Endothelial cell (in vitro differentiated cells): ENCODE results near the gene GPR17. TPM values are rescaled to one million over a fixed set of nuclear protein-coding genes. Genes with fewer than 3 reads are reported as not detected.
A peak's percentile ranks its signal among the peaks of the same experiment; 100 is the strongest.

Experiments used
- DNase-seq: peaks from one replicate; pipeline ENCODE4 v3.0.0; 2021; ENCODE audit warnings: low spot score
- H3K27ac Mint-ChIP-seq: one replicate; pipeline ENCODE4 v1.8.0; 2021; ENCODE audit warnings: mixed read lengths, inconsistent platforms; ENCODE audit not compliant: unreplicated experiment
- H3K27me3 Mint-ChIP-seq: one replicate; pipeline ENCODE4 v1.8.0; 2021; ENCODE audit warnings: mild to moderate bottlenecking, moderate library complexity, mixed read lengths, inconsistent platforms; ENCODE audit not compliant: unreplicated experiment
- H3K36me3 Mint-ChIP-seq: one replicate; pipeline ENCODE4 v1.8.0; 2021; ENCODE audit warnings: mild to moderate bottlenecking, low read depth, mixed read lengths, inconsistent platforms; ENCODE audit not compliant: unreplicated experiment
- H3K4me1 Mint-ChIP-seq: one replicate; pipeline ENCODE4 v1.8.0; 2021; ENCODE audit warnings: mild to moderate bottlenecking, mixed read lengths, inconsistent platforms; ENCODE audit not compliant: unreplicated experiment
- H3K4me3 Mint-ChIP-seq: one replicate; pipeline ENCODE4 v1.8.0; 2021; ENCODE audit warnings: mild to moderate bottlenecking, mixed read lengths, inconsistent platforms; ENCODE audit not compliant: unreplicated experiment
- H3K9me3 Mint-ChIP-seq: one replicate; pipeline ENCODE4 v1.8.0; 2021; ENCODE audit warnings: mixed read lengths, inconsistent platforms; ENCODE audit not compliant: unreplicated experiment
- CTCF ChIP-seq: fragments of 200-600 bp; sonication (generic); IDR thresholded peaks from one replicate; pipeline ENCODE4 v1.5.0; 2021; ENCODE audit warnings: antibody characterized with exemption; ENCODE audit not compliant: unreplicated experiment
- total RNA-seq: library from RNA; stranded (reverse); fragmentation: NEBNext Ultra II Directional; extraction: Animal tissue kit (Norgen Biotek cat#: 25700); gene quantifications from one replicate; pipeline ENCODE4 v1.2.1, GENCODE V29; 2021; ENCODE audit not compliant: unreplicated experiment

The GPR17 gene
- total RNA-seq, 1 donor from 2014 or later: 0.15 TPM

- H3K36me3 Mint-ChIP-seq: peaks cover 9% of the 10 kb centered on the region
- no peaks in the 10 kb centered on the region for H3K9me3 Mint-ChIP-seq
- no peak for DNase-seq
- H3K4me1 Mint-ChIP-seq: peaks cover 16% of the 10 kb centered on the region
- H3K27me3 Mint-ChIP-seq: peaks cover 22% of the 10 kb centered on the region
- H3K4me3 Mint-ChIP-seq: no peak overlapping the region
- TF ChIP-seq CTCF: no peak
- H3K27ac Mint-ChIP-seq: no peak overlapping the region
Measured at GRCh38 chr2:127649100-127649611, 3.2 kb downstream of the GPR17 start.

GRCh38 chr2:127649684-127650040 lies 3.7 kb downstream of the GPR17 start:
- Mint-ChIP-seq H3K27me3 (peaks cover 22% of the 10 kb centered on the region), H3K9me3 (no peaks in the 10 kb centered on the region), H3K4me1 (peaks cover 16% of the 10 kb centered on the region), H3K27ac (no peak overlapping the region), H3K4me3 (no peak overlapping the region), H3K36me3 (peaks cover 6% of the 10 kb centered on the region)
- TF ChIP-seq CTCF: peak; percentile 91
- DNase-seq: peak; percentile 94

- peaks cover 14% of the 10 kb centered on the region for H3K4me1 Mint-ChIP-seq
- peak; percentile 57 for TF ChIP-seq CTCF
- no peak overlapping the region for H3K4me3 Mint-ChIP-seq
- no peak for DNase-seq
- H3K9me3 Mint-ChIP-seq: no peaks in the 10 kb centered on the region
- H3K27me3 Mint-ChIP-seq: peaks cover 19% of the 10 kb centered on the region
- H3K36me3 Mint-ChIP-seq: peaks cover under 1% of the 10 kb centered on the region
- no peak overlapping the region for H3K27ac Mint-ChIP-seq
Measured at GRCh38 chr2:127650041-127650784, 4.3 kb downstream of the GPR17 start.

- H3K36me3 Mint-ChIP-seq: no peaks in the 10 kb centered on the region
- H3K4me1 Mint-ChIP-seq: peaks cover 13% of the 10 kb centered on the region
- no peak overlapping the region for H3K27ac Mint-ChIP-seq
- peaks cover 20% of the 10 kb centered on the region for H3K27me3 Mint-ChIP-seq
- no peak for TF ChIP-seq CTCF
- H3K9me3 Mint-ChIP-seq: no peaks in the 10 kb centered on the region
- no peak for DNase-seq
- peak overlapping the region; percentile 42 for H3K4me3 Mint-ChIP-seq
Measured at GRCh38 chr2:127650785-127651380, 4.9 kb downstream of the GPR17 start.

GRCh38 chr2:127651381-127651809 lies 5.4 kb downstream of the GPR17 start:
- H3K27me3 Mint-ChIP-seq: peaks cover 23% of the 10 kb centered on the region
- H3K4me1 Mint-ChIP-seq: peaks cover 13% of the 10 kb centered on the region
- peak overlapping the region; percentile 42 for H3K4me3 Mint-ChIP-seq
- DNase-seq: no peak
- no peaks in the 10 kb centered on the region for H3K36me3 Mint-ChIP-seq
- TF ChIP-seq CTCF: no peak
- no peaks in the 10 kb centered on the region for H3K9me3 Mint-ChIP-seq
- no peak overlapping the region for H3K27ac Mint-ChIP-seq
